MM.1S (cell line): ENCODE results near the gene TBX2.

Experiments
- EZH2 ChIP-seq: fragments of 300-600 bp; sonication (generic); optimal IDR thresholded peaks from 2 replicates; pipeline ENCODE3; 2017; ENCODE audit warnings: low read depth, mild to moderate bottlenecking, antibody characterized with exemption, low read length, mixed read lengths
- EZH2phosphoT487 ChIP-seq: fragments of 300-600 bp; sonication (generic); IDR thresholded peaks from 2 replicates; pipeline ENCODE4 v1.6.1; 2018; ENCODE audit warnings: antibody characterized with exemption, low read length
- TF ChIP-seq, protein P1 (sequence below): fragments of 300-600 bp; sonication (generic); IDR thresholded peaks from 2 replicates; pipeline ENCODE4 v1.5.1; 2016; ENCODE audit warnings: antibody characterized with exemption, low read length, mixed read lengths

- TF ChIP-seq, protein P1, sequence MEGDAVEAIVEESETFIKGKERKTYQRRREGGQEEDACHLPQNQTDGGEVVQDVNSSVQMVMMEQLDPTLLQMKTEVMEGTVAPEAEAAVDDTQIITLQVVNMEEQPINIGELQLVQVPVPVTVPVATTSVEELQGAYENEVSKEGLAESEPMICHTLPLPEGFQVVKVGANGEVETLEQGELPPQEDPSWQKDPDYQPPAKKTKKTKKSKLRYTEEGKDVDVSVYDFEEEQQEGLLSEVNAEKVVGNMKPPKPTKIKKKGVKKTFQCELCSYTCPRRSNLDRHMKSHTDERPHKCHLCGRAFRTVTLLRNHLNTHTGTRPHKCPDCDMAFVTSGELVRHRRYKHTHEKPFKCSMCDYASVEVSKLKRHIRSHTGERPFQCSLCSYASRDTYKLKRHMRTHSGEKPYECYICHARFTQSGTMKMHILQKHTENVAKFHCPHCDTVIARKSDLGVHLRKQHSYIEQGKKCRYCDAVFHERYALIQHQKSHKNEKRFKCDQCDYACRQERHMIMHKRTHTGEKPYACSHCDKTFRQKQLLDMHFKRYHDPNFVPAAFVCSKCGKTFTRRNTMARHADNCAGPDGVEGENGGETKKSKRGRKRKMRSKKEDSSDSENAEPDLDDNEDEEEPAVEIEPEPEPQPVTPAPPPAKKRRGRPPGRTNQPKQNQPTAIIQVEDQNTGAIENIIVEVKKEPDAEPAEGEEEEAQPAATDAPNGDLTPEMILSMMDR: no peak
- TF ChIP-seq EZH2phosphoT487: no peak
- TF ChIP-seq EZH2: no peak
These were observed 22.6 kb downstream of the TBX2 start for GRCh38 chr17:61422116-61422799.
